NCI-H187 (cell line): Measurements from ENCODE around the gene SYNGR2.

Source experiments
- DNase-seq, 2 experiments: peaks; one replicate each; lab custom pipeline; 2025; lab: John Stamatoyannopoulos, UW

Gene SYNGR2, protein sequence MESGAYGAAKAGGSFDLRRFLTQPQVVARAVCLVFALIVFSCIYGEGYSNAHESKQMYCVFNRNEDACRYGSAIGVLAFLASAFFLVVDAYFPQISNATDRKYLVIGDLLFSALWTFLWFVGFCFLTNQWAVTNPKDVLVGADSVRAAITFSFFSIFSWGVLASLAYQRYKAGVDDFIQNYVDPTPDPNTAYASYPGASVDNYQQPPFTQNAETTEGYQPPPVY

DNA sequence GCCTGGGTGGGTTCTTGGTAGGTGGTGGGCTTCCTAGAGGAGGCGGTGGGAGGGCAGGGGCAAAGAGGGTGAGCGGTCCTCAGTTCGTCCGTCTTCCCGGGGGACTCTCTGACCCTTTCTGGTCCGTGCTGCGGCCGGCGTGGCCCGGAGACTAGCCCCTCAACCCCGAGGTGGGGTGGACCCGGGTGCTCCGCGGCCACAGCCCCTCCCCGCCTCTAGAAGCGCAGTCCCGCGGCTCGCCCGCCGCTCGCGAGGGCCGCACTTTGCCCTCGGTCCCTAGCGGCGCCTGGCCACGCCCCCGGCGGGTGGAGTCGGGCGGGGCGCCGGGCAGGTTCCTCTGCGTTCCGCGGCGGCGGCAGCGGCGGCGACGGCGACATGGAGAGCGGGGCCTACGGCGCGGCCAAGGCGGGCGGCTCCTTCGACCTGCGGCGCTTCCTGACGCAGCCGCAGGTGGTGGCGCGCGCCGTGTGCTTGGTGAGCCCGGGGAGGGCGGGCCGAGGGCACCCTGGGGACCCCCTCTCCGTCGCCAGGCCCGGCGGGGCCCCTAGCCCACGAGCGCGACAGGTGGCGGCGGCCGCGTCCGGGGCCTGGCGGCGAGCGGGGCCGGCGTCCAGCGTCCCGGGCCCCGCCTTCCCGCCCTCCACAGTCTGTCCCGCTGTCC is at the start of gene SYNGR2:
SYNGR2 (plus strand) TSS at position 340 of the 661 bp plus-strand sequence; CDS start at position 376, 36 bp downstream.
- DNase-seq, result peak; percentile 39 to 76

DNA sequence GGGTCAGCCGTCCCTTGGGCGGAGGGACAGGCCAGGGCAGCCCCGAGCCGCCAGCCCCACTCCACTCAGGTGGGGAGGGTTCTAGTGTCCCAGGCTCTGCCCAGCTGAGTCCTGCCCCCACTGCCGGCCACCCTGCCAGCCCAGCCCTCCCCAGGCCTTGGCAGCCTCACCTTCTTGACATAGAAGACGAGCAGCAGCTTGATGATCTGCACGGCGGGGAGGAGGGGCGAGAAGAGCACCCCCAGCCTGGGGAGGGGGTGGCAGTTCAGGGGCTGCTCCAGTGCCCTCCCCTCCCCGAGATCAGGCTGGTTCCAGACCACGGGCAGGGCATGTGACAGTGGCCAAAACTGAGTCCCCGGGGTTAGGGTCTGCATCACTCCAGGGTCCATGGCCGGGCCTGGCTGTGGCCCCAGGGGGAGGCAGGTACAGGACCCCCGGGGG is 49.6 kb upstream of the SYNGR2 start:
- no peak for DNase-seq

DNA sequence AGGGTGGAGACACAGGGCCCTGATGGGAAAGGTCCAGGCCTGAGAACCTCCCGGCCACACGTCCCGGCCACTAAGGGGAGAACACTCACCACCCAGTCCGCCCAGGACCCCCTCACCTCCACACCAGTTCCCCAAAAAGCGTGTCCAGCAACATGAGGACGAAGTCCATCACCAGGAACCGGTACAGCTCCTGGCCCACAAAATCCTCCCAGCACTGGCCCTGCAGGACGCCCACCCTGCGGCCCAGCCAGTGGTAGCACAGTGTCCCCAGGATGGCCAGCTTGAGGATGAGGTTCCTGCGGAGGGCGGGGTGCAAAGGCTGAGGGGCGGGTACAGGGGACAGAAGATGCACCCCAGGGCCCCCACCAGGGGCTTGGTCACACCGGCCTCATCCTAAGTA is 47.8 kb upstream of the SYNGR2 start:
- DNase-seq, result no peak

DNA sequence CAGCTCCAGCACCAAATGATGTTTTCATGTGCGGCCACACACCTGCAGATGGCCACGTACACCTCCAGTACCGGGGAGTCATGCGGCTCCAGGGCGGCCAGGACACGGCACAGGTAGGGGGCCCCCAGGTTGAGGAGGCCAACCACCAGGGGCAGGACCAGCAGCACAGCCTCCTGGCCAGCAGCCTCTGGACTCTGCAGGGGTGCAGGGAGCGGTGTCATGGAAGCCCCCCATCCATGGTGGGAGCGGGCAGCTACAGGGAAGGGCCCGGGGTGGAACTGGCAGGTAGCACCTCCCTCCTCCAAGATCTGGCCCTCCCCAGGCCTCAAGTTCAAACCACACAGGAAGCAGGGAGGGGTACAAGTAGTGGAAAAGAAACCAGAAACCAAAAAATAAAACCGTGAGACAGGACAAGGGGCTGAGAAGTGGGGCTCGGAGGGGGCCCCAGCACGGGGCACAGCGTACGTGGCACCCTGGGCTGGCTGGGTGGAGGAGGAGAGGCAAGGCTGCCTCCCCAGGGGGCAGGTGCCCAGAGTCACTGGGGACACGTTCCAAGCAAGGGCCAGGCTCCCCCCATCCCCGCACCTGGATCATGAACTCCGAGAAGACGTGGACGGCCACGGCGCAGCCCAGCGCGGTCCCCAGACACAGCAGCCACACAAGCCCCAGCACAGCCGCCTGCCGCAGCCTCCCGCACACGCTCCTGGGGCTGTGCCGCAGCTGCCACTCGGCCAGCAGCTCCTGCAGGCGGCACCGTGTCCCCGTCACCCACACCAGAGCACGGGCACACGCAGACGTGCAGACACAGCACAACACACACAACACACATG is 47.2 kb upstream of the SYNGR2 start:
- no peak for DNase-seq

DNA sequence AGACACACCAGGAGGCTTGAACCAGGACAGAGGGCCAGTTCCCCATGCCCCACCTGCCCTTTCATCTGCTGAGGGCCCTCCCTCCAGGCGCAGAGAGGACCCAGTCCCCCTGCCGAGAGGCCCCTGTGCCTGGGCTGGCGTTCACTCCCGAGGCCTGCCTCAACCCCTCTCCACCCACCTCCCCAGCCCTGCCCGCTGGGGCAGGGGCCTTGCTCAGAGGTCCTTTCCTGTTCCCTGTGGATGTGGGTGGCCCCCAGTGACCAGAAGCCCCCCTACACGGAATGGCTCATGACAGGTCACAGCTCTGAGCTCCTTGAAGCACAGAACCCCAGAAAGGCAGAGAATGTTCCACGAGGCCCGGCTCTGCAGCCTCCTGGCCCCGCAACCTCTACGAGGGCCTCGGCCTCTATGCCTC is 46.6 kb upstream of the SYNGR2 start:
- no peak for DNase-seq

DNA sequence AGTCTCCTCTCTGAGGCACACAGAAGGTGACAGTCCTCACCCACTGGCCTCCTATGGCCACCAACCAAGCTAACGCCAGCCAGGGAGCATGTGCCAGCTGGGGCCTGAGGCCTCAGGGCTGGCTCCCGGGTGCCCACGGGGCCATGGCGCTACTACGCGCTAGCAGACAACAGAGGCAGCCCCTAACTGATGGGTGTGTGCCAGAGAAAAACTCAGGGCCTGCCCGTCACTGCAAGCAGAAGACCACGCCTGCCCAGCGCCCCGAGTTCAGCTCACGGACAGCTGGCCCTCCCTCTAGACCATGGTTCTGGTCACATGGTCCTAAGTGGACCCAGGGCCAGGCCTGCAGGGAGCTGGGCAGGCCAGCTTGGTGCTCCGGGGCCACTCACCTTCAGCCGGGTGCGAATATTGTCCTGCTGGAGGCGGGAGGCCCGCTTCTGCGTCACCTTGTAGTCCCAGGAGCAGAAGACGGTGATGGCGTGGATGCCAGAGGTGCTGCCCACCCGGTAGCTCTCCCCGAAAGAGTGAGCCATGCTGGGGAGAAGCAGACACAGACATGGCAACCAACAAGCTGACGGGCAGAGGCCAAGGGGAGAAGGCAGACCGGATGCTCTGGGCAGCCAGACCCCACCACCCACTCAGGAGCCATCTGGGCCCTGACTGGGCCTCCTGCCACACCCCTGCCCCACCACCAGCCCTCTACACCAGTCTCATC is 46.0 kb upstream of the SYNGR2 start:
- no peak for DNase-seq

DNA sequence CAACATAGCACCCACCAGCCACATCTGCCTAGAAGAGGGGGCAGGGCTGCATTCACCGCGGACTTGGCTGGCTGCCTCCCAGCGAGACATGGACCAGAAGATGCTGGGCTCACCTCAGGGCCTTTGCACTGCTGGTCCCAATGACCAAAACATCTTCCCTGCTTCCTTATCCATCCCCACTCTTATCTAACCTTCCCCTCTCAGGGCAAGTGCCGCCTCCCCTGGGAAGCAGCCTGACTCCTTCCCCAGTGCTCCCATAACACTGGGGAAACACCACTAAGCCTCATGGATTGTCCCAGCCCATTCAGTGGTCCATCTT is 45.5 kb upstream of the SYNGR2 start:
- DNase-seq, result no peak

DNA sequence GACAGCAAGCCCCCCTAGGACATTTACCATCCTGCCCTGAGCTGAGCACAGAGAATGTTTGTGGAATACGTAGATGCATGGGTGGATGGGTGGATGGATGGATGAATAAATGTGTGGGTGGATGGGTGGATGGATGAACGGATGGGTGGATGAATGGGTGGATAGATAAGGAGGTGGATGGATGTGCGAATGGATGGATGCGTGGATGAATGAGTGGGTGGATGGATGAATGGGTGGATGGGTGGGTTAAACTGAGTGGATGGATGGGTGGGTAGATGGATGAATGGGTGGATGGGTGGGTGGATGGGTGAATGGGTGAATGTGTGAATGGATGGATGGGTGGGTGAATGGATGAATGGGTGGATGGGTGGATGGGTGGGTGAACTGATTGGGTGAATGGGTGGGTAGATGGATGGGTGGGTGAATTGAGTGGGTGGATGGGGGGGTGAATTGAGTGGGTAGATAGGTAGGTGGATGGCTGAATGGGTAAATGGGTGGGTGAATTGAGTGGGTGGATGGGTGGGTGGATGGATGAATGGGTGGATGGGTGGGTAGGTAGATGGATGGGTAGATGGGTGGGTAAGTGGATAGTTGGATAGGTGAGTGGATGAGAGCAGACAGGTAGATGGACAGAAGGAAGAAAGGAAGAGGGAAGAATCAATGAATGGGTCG is 45.0 kb upstream of the SYNGR2 start:
- no peak for DNase-seq

DNA sequence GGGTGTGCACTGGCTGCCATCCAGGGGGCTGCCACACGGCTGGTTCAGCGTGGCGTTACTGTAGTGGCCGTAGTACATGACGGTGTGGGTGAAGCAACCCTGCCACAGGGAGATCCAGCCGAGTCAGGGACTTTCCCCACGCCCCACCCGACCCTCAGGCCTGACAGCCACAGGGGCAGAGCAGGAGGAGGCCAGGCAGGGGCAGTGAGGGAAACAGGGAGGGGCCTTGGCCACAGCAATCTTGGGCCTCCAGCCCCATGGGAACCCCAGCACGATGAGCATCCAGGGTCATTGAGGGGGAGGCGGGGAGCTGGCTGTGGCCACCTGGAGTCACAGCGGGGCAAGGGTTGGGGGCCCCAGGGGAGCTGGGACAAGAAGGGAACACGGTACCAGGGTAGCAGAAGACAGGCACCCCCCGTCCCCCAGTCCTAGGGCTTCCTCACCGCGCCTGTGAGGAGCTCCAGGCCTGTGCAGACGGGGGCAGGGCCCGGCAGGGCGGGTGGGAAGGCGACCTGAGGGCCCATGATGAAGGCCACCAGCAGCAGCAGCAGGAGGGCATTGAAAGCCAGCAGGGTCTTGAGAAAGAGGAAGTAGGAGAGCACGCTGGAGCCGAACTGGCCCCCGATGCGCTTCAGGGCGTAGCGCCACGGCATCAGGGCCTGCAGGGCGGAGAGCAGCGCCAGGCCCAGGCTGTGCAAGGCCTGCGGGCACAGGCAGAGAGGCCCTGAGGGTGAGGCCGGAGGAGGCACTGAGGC is 44.1 kb upstream of the SYNGR2 start:
- no peak for DNase-seq

DNA sequence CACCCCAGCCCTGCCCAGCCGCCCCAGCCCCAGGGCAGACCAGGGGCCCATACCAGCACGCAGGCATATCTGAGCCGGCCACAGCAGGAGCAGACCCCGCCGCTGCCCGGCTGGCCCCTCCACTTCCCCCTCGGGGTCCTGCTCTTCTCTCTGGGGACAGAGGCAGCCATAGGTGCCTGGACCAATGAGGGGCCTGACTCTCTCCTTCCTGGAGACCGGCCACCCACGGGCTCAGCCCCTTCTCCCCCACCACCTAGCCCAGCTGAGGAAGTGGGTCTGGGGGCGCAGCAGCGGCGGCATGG is 43.6 kb upstream of the SYNGR2 start:
- no peak for DNase-seq

DNA sequence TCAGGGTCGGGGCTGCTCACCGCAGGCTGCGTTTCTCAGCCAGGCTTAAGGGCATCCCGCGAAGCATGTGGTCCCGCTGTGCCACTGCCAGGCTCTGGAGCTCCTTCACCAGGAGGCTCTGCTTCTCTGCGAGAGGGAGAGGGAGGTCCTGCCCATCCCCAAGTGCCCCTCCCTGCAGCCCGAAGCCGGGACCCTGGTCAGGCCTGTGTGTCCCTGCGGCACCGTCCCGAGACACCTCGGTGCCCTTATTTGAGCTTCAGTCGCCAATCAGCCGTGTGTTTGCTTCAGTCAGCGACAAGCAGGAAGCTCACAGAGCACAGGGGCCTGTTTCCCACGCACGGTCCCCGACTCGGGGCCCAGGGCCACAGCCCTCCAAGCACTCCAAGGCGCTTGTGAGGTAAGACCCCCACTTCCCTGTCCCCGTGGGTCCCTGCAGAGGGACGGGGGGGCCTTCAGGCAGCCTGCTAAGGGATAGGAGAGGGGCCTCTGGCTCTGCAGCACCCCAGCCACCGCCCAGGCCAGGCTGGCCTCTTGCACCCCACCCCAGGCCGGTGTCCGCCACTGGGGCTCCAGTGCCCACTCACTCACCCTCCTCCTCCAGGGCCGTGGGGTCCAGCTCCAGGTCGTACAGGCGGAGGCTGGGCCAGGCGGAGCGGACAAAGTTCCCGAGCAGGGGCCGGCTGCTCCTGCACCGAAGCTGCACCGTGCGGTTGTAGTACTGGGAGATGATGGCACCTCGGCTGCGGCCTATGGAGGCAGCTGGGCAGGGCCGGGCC is 43.1 kb upstream of the SYNGR2 start:
- no peak for DNase-seq

DNA sequence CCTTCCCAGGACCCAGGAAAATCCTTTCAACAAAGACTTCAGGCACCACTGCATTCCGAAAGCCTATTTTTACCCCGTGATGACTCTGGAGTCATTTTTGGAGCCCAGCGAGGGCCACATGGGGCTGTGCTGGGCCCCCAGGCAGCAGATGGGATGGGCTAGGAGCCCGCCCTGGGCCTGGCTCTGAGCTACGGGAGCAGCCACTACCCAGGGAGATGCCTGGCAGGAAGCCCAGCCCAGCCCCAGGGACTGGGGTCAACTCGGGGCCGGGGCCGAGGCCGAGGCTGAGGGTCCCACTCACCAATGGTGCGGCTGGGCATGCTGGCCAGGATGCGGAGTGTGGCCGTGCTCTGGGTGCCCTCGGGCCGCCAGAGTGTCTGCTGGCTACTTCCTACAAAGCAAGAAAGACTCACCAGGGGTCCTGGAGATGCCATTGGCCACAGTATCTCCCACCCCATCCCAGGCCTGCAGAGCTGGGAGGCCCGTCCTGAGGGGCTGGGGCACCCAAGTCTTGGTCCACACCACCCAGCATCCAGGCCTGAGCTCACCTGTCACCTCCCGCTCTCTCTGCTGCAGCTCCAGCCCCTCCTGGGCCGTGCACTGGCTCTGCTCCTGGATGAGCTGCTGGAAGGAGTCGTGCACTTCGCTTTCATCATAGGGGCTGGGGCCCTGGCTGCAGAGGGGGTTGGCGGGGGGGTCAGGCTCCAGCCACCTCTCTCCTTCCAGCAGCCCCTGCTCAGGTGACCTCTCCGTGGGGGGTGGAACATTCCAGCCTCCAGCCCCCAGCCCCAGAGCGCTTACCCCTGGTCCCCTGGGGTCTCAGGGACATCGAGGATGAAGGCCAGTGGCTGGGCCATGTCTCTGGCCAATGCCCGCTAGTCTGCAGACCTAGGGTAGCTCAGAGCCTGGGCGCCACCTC is 42.1 kb upstream of the SYNGR2 start:
- DNase-seq, result no peak

DNA sequence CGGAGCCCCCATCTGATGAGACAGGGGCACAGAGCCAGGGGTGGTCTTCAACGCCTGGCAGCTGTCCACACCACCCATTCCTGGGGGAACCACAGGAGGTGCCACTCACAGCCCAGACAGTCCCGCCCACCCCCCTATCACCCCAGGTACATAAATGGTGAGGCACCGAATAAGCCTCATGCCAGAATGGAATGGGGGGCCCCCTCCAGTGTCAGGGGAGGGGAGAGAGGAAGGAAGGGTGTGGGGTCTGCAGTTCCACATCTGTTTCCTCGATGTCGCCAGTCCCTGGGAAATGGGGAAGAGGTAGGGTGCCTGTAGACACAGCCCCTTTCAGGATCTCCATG is 41.5 kb upstream of the SYNGR2 start:
- DNase-seq, result no peak

DNA sequence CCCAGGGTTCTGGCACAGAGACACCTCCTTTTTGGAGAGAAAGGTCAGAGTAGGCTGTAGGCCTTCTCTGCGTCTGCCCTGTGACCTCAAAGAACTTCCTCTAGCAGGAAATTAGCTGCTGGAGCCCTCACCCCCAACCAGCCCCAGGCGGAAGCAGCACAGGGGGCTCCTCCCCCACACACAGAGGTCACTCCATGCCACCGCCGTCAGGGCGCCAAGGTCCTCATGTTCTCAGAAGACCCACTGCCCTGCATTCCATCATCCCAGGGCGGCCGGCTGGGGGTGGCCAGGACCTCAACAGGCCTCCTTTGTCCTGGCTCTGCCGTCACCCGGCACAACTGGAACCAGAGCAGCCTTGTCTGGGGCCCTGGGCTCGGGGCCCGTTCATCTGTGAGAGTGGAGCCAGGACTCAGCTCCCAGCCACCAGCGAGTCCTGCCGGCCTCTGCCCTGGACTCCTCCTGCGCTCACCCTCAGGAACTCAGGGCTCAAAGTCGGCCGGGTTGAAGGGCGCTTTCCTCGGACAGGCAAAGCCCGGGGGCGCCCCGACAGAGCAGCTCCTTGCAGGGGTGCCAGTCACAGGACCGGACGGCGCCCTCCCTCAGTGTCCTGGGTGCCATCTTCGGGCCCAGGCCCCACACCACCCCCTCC is 41.0 kb upstream of the SYNGR2 start:
- no peak for DNase-seq

DNA sequence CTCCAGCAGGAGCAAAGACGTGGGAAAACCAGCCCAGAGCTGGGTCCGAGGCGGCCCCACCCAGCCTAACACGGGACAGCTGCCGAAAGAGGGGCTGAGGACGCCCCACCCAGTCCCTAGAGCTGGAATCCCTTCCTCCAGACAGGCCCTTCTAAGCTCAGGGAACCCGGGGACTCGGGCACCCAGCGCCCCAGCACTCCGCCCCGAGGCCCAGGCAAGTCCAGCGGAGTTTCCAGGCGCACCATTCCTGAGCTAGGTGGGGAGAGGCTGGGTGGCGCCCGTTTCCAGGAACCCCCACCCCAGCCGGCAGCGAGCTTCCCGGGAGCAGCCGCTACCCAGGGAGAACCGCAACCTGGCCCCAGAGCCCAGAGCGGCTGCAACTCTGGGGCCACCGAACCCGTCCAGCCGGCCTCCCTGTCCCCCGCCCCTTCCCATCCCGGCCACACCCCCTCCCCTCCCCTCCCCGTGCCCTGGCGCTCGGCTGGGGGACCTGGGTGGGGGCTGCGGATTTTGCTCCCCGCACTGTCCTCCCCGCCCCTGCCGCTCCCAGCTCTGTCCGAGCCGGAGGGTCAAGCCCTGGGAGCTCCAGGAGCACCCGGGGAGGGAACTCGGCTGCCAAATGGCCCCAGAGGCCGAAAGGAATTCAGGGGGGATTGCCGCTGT is 40.4 kb upstream of the SYNGR2 start:
- no peak for DNase-seq

DNA sequence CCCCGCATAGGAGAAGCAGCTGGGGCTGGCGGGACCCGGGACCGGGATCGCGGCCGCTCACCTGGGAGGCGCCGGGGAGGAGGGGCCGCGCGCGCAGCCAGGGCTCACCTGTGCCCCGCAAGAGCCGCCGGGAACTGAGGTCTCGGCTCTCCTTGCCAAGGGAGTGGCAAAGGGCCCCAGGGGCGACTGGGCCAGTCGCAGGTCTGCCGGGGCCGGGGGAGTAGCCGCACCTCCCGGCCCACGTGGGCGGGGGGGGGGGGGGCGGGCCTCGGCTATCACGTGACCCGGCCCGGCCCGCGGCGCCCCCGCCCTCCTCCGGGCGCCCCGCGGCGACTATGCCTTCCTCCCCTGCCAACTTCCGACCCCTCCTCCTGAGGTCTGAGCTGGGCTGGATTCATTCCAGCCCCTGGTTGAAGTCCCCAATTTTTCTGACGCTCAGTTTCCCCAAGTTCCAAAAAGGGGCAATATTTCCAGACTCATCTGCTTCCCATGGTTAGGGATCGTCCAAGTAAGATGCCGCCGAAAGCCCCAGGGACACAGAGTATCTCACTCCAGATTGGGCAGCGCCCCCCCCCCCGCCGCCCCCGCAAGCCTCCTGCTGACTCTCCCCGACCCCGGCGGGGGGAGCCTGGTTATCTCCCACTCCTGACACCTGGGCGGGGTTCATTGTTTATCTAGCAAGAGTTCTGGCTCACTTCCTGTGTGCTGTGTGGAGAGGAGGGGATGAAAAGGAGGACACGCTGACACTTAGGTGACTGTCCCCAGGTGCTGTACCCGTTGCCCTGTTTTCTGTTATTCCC is 39.6 kb upstream of the SYNGR2 start, which contains the start of gene TMC6:
TMC6 (minus strand) TSS at position 205 of the 800 bp plus-strand sequence. CDS start 1,923 bp downstream, outside the sequence.
- DNase-seq, result peak; percentile 16 to 51

DNA sequence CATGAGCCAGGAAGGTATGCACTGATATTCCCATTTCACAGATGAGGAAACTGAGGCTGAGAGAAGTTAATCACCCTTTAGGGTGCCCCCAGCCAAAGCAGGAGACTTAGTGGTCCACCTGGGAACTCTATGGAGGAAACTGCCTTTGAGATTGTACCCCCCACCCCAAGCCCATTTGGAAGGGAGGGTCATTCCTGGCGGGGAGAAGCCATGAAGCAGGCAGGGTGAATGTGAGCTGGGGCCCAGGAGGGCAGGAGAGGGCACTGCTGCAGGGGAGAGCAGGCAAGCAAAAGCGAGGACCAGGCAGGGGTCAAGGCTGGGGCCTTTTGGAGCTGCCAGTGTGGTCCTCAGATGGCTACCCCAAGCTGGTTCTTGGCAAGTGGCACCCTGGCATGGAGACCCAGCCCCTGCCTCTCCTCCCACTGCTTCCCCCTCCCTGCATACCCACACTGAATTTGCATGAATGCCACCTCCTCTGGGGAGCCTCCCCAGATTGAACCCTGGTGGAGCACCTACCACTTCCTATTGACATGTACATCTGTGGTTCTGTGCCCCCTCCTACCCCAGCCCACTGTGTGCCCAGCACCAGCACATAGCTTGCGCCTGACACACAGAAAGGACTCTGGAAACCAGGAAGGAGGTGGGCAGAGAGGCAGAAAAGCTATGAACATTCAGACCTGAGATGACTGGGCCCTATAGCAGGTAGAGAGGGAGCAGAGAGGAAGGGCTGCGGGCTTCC is 38.9 kb upstream of the SYNGR2 start:
- DNase-seq, result no peak
